Measurements from ENCODE around the gene GSG1L2. TPM values are rescaled to one million over a fixed set of nuclear protein-coding genes. Genes with fewer than 3 reads are reported as not detected.

The GSG1L2 gene
- polyA plus RNA-seq, 2 of the 4 experiments (the other 2 are of a cell fraction): not detected

DNA sequence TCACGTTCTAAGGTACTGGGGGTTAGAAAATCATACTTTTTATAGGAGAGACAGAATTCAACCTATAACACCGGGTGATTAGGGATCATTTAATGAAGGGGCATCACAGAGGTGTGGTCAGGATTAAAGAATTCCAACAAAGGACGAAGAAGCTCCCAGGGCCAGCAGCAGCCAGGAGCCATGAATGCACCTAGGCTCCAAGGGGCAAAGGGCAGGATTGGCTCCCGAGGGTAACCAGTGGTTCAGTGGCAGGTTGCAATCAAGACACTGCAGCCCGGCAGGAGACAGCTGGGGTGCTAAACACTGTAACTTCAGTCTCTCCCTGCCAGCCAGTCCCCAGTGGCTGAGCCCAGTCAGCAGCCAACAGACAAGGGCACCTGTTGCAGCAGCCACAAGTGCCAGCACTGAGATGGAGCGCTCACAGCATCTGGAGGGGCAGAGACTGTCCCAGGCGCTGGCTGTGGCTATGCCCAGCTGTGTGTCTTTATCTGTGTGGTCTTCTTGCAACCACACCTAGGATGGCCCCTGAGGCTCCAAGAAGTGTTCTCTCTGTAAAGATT is 54.4 kb downstream of the GSG1L2 start:
- peak overlapping the region; percentile 43 to 72; a peak in 4 of 6 replicates for H3K27ac ChIP-seq
- DNase-seq (ENCODE audit: low read depth in 1 of 2, low spot score in 1 of 2) (no peak), ATAC-seq (no peak), FAIRE-seq (no peak)
- 73% methylated on average over 7 of the region's 7 CpGs for WGBS (ENCODE audit: missing lambda C conversion rate)
- no peaks in the 10 kb centered on the region for H3K9me3 ChIP-seq
- ChIA-PET CTCF (interaction anchor here (0.9 to 6.5 kb wide), 19 partner anchors 9 to 192 kb away, joined by 3 to 58 read pairs (median 6); partner anchors contain the start of genes DHRS7C and STX8), POLR2A (no interaction called here)
- TF ChIP-seq MAFK (IDR thresholded peaks at IDR 0.05; ENCODE audit: partially characterized antibody): no peak
- no peak for TF ChIP-seq MYC (IDR thresholded peaks at IDR 0.05; ENCODE audit: borderline replicate concordance, low read length)
- TF ChIP-seq, protein P1, sequence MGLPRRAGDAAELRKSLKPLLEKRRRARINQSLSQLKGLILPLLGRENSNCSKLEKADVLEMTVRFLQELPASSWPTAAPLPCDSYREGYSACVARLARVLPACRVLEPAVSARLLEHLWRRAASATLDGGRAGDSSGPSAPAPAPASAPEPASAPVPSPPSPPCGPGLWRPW (IDR thresholded peaks at IDR 0.05): no peak
- no peak for TF ChIP-seq RFX5 (IDR thresholded peaks at IDR 0.05)
- TF ChIP-seq HEYL (CRISPR knock-in tag; IDR thresholded peaks at IDR 0.05): no peak
- TF ChIP-seq HOXB5 (CRISPR knock-in tag; IDR thresholded peaks at IDR 0.05): no peak
- TF ChIP-seq FOXS1 (CRISPR knock-in tag; IDR thresholded peaks at IDR 0.05): no peak
- no peak for TF ChIP-seq NR3C1 (IDR thresholded peaks at IDR 0.05)
- no peak for TF ChIP-seq MAZ (IDR thresholded peaks at IDR 0.05; ENCODE audit: borderline replicate concordance, low read depth, low read length)
- no peak for TF ChIP-seq HOXA7 (CRISPR knock-in tag; IDR thresholded peaks at IDR 0.05)
- TF ChIP-seq RAD21 (conservative IDR thresholded peaks at IDR 0.05 in 1 of 2, IDR thresholded peaks at IDR 0.05 in 1 of 2): no peak
- no peak for TF ChIP-seq CHD2 (IDR thresholded peaks at IDR 0.05; ENCODE audit: low read length, partially characterized antibody)
- no peak for TF ChIP-seq EP300 (IDR thresholded peaks at IDR 0.05)
- no peak for TF ChIP-seq CEBPB (IDR thresholded peaks at IDR 0.05)
- TF ChIP-seq FOSB (CRISPR knock-in tag; IDR thresholded peaks at IDR 0.05): no peak
- TF ChIP-seq ESRRA (IDR thresholded peaks at IDR 0.05; ENCODE audit: borderline replicate concordance, low read length): no peak
- TF ChIP-seq, protein P2, sequence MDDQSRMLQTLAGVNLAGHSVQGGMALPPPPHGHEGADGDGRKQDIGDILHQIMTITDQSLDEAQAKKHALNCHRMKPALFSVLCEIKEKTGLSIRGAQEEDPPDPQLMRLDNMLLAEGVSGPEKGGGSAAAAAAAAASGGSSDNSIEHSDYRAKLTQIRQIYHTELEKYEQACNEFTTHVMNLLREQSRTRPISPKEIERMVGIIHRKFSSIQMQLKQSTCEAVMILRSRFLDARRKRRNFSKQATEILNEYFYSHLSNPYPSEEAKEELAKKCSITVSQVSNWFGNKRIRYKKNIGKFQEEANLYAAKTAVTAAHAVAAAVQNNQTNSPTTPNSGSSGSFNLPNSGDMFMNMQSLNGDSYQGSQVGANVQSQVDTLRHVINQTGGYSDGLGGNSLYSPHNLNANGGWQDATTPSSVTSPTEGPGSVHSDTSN (IDR thresholded peaks at IDR 0.05): no peak
- H3K4me1 ChIP-seq: peaks cover 15% of the 10 kb centered on the region; the same call in 2 of the 3 replicates
- no peak overlapping the region for H3K4me2 ChIP-seq
- no peak overlapping the region for H3K4me3 ChIP-seq

DNA sequence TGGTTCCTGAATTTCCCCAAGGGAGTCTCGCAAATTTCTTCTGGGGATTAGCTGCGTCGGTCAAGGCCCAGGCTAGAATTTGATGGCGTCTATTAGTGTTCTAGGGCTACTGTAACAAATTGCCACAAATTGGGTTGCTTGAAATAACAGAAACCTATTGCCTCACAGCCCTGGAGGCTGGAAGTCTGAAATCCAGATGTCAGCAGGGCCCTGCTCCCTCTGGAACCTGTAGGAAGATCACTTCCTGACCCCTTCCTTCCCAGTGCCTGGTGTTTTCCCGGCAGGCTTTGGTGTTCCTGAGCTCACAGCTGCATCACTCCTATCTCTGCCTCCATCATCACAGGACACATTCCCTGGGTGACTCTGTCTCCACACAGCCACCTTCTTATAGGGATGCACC is 54.9 kb downstream of the GSG1L2 start:
- peak overlapping the region in 1 of 2 experiments; percentile 72; a peak in 3 of 6 replicates for H3K27ac ChIP-seq

More for the DNA sequence above, 54.9 kb downstream of the GSG1L2 start:
- WGBS (ENCODE audit: missing lambda C conversion rate): 97% methylated on average over 5 of the region's 5 CpGs
- CTCF ChIA-PET: interaction anchor here (0.9 to 6.5 kb wide), 10 partner anchors 9 to 189 kb away, joined by 3 to 58 read pairs (median 8); partner anchors contain the start of gene DHRS7C
- TF ChIP-seq NR3C1 (IDR thresholded peaks at IDR 0.05): no peak
- TF ChIP-seq CEBPB (IDR thresholded peaks at IDR 0.05): no peak
- TF ChIP-seq MAFK (IDR thresholded peaks at IDR 0.05; ENCODE audit: partially characterized antibody): no peak
- no peak for TF ChIP-seq KDM5A (IDR thresholded peaks at IDR 0.05)
- no peak for TF ChIP-seq JUNB (IDR thresholded peaks at IDR 0.05)
- TF ChIP-seq, protein P2 (IDR thresholded peaks at IDR 0.05): no peak
- TF ChIP-seq ZNF302 (CRISPR knock-in tag; IDR thresholded peaks at IDR 0.05): no peak
- TF ChIP-seq EHF (CRISPR knock-in tag; IDR thresholded peaks at IDR 0.05): no peak
- TF ChIP-seq NFE2L2 (conservative IDR thresholded peaks at IDR 0.05; ENCODE audit: low read length): no peak
- TF ChIP-seq TFCP2L1 (CRISPR knock-in tag; IDR thresholded peaks at IDR 0.05): no peak
- TF ChIP-seq POLR2AphosphoS2 (conservative IDR thresholded peaks at IDR 0.05; ENCODE audit: low read length): no peak
- no peak for TF ChIP-seq HEYL (CRISPR knock-in tag; IDR thresholded peaks at IDR 0.05)
- TF ChIP-seq, protein P3, sequence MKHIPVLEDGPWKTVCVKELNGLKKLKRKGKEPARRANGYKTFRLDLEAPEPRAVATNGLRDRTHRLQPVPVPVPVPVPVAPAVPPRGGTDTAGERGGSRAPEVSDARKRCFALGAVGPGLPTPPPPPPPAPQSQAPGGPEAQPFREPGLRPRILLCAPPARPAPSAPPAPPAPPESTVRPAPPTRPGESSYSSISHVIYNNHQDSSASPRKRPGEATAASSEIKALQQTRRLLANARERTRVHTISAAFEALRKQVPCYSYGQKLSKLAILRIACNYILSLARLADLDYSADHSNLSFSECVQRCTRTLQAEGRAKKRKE (CRISPR knock-in tag; IDR thresholded peaks at IDR 0.05; ENCODE audit: low read depth): no peak
- TF ChIP-seq, protein P1 (IDR thresholded peaks at IDR 0.05): no peak
- TF ChIP-seq NPAS2 (CRISPR knock-in tag; IDR thresholded peaks at IDR 0.05; ENCODE audit: borderline replicate concordance): no peak
- TF ChIP-seq RAD21 (conservative IDR thresholded peaks at IDR 0.05 in 1 of 2, IDR thresholded peaks at IDR 0.05 in 1 of 2): no peak
- Histone ChIP-seq H3K4me2 (no peak overlapping the region), H3K4me1 (peaks cover 15% of the 10 kb centered on the region; the same call in 2 of the 3 replicates), H3K4me3 (no peak overlapping the region), H3K9me3 (no peaks in the 10 kb centered on the region)
- ATAC-seq: no peak
- no peak for DNase-seq (ENCODE audit: low read depth in 1 of 2, low spot score in 1 of 2)
- FAIRE-seq: no peak
- POLR2A ChIA-PET: no interaction called here

Measured in A549 (cell line).